Measurements from ENCODE around the gene CDT1. TPM values are rescaled to one million over a fixed set of nuclear protein-coding genes. Genes with fewer than 3 reads are reported as not detected.

CDT1 gene
- total RNA-seq: 1 to 10 TPM; 3.6 to 4.4 TPM
- polyA plus RNA-seq (ENCODE audit: insufficient read length in 2 of 2): 10 to 100 TPM; 11.3 to 13.9 TPM
- long read RNA-seq, donor 1: 0 reads
- long read RNA-seq, donor 2: 0 reads
- long read RNA-seq, donor 3: 0 reads
- long read RNA-seq, donor 4, partial matches to known transcripts: 0 of 4 reads
- long read RNA-seq, donor 4, other reads (novel, unspliced or antisense): 0 of 4 reads

DNA sequence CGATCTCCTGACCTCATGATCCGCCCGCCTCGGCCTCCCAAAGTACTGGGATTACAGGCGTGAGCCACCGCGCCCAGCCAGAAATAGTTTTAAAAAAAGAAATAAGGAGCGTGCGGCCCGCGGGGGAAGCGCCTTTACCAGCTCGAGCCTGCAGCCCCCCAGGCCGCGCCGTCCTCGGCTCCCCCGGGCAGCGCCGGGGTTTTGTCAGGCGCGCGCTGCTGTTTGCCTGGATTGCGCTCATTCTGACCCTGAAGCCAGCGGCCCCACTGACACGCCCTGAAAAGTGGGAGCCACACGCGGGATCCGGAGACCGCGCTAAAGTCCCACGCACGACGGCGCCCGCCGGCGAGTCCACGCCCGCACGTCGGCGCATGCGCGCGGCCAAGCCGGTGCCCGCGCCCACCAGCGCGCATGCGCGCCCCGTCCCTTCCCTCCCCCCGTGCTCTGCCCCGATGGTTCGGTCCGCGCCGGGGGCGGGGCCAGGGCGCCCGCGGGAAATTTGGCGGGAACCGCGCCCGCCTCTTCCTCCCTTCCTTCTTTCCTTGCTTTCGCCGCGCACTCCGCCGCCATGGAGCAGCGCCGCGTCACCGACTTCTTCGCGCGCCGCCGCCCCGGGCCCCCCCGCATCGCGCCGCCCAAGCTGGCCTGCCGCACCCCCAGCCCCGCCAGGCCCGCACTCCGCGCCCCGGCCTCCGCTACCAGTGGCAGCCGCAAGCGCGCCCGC is at the start of gene CDT1:
CDT1 (plus strand) TSS at position 526 of the 724 bp plus-strand sequence; CDS start at position 569, 43 bp downstream.
- H3K27ac ChIP-seq (ENCODE audit: low read depth, low read length): peak within 1 kb of the TSS; percentile 61
- 0% methylated on average over 90 of the region's 98 CpGs for WGBS (ENCODE audit: insufficient coverage)
- peaks cover 30% of the 10 kb centered on the region for H3K4me1 ChIP-seq (ENCODE audit: control insufficient read depth, insufficient read depth, low read length)
- peaks cover 49% of the 10 kb centered on the region for H3K36me3 ChIP-seq (ENCODE audit: control insufficient read depth, insufficient read depth, low read length)
- peak within 1 kb of the TSS; percentile 65 for H3K4me3 ChIP-seq (ENCODE audit: low read depth, low read length)
- no peaks in the 10 kb centered on the region for H3K9me3 ChIP-seq (ENCODE audit: control insufficient read depth, insufficient read depth, low read length)
- DNase-seq (ENCODE audit: low read depth in 4 of 6, low spot score in 6 of 6): peak; percentile 63 to 95 (median 74)
- H3K27me3 ChIP-seq (ENCODE audit: control insufficient read depth, insufficient read depth, low read length): no peaks in the 10 kb centered on the region

DNA sequence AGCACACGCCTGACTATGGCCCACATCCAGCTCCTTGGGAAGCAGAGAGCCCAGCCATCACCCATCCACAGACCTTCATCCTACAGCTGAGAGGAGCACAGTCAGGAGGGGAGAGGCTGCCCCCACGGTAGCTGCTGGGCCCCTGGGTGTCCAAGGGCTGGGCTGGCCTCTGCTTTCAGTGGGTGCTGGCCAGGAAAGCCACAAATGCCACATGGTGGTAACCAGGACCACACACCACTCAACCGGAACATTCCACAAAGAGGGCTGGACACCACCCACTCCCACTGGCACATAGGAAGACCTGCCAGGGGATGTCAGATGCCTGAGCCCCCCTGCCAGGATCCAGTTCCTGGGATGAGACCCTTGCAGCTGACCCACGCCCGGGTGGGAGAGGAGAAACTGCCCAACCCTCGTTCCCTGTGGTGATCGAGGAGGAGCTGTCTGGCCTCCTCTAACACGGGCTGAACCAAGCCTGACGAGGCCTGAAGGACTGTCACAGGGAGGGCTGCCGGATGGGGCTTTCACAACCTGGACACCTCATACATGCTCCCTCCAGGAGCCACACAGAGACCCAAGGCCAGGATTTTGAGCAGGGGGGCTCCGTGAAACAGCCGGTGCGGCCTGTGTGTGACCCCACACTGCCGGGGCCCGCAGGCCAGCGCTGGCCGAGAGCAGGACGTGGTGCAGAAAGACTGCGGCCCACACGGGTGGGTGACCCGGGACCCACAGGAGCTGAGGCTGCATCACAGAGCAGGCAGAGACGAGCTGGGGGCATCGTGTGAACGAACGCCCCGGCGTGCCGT is 49.3 kb upstream of the CDT1 start:
- Histone ChIP-seq H3K4me3 (ENCODE audit: low read depth, low read length) (no peak overlapping the region), H3K9me3 (ENCODE audit: control insufficient read depth, insufficient read depth, low read length) (peaks cover 3% of the 10 kb centered on the region), H3K4me1 (ENCODE audit: control insufficient read depth, insufficient read depth, low read length) (peaks cover 11% of the 10 kb centered on the region), H3K36me3 (ENCODE audit: control insufficient read depth, insufficient read depth, low read length) (peaks cover 8% of the 10 kb centered on the region), H3K27me3 (ENCODE audit: control insufficient read depth, insufficient read depth, low read length) (no peaks in the 10 kb centered on the region), H3K27ac (ENCODE audit: low read depth, low read length) (no peak overlapping the region)
- WGBS (ENCODE audit: insufficient coverage): 82% methylated on average over 28 of the region's 28 CpGs
- no peak for DNase-seq (ENCODE audit: low read depth in 4 of 6, low spot score in 6 of 6)

DNA sequence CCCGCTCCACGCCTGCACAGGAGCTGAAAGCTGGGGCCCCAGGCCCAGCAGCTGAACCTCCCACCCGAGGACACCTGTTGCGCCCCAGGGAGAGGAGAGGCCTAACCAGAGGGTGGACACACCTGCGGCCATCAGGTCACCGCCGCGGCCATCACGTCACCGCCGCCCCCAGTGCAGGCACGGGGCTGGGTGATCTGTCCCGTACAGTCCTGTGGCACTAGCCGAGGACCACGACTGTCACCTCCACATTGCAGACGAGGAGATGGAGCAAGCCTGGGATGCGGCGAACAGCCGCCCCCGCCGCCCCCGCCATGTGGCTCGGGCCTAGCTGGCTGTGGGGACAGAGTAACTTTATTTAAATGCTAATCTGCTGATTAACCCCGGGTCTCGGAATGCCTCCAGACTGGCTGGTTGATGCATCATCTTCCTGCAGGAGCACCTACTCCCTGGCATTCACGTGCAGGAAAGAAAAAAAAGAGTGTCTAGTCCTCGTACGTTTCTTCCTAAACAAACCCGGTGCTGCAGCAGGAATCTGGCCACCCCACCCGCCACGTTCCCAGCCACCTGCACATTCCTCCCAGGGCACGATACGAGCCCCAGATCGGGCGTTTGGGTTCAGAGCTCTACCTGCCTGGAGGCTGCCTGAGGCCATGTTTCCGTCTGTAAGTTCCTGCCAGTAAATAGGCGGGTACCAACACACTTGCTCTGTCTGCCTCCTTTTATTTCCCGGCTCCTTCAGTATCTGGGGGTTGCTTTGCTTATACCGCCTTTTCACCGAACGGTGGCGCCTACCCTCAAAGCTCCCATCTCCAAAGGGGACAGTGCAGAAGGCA is 48.5 kb upstream of the CDT1 start:
- 64% methylated on average over 37 of the region's 42 CpGs for WGBS (ENCODE audit: insufficient coverage)
- H3K27ac ChIP-seq (ENCODE audit: low read depth, low read length): no peak overlapping the region
- H3K4me3 ChIP-seq (ENCODE audit: low read depth, low read length): no peak overlapping the region
- peaks cover 8% of the 10 kb centered on the region for H3K36me3 ChIP-seq (ENCODE audit: control insufficient read depth, insufficient read depth, low read length)
- H3K9me3 ChIP-seq (ENCODE audit: control insufficient read depth, insufficient read depth, low read length): peaks cover 3% of the 10 kb centered on the region
- H3K27me3 ChIP-seq (ENCODE audit: control insufficient read depth, insufficient read depth, low read length): no peaks in the 10 kb centered on the region
- peak in 2 of 6 donors; percentile 22 to 35 for DNase-seq (ENCODE audit: low read depth in 4 of 6, low spot score in 6 of 6)
- H3K4me1 ChIP-seq (ENCODE audit: control insufficient read depth, insufficient read depth, low read length): peaks cover 19% of the 10 kb centered on the region

DNA sequence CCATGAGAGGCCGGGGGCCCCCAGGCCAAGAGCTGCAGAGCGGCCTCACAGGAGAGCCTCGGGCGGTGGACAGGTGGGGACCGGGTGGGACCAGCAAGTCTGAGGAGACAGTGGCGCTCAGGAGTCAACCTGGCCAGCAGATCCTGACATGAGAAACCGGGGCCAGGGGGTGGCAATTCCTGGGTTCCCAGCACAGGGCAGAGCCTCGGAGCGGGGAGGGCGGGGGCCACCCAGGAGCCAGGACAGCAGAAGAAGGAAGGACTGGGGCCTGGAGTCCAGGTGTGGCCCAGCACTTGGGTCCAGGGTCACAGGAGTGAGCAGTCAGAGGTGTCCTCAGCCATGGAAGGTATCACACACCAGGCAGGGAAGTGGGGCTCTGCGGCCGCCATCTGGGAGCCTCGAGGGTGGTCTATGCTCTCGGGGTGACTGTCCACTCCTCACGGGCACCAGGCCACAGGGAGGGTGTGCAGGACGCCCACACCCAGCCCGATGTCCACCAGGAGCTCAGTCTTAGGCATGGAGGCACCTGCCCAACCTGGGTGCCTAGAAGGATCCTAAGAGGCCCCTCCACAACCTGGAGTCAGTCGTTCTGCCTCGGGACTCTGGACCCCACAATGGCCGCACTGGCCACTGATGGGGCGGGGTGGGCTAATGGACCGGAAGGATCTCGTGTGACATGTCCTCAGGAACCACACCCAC is 47.7 kb upstream of the CDT1 start:
- H3K27ac ChIP-seq (ENCODE audit: low read depth, low read length): no peak overlapping the region
- peaks cover 26% of the 10 kb centered on the region for H3K4me1 ChIP-seq (ENCODE audit: control insufficient read depth, insufficient read depth, low read length)
- H3K4me3 ChIP-seq (ENCODE audit: low read depth, low read length): no peak overlapping the region
- H3K9me3 ChIP-seq (ENCODE audit: control insufficient read depth, insufficient read depth, low read length): peaks cover 3% of the 10 kb centered on the region
- DNase-seq (ENCODE audit: low read depth in 4 of 6, low spot score in 6 of 6): no peak
- peaks cover 10% of the 10 kb centered on the region for H3K36me3 ChIP-seq (ENCODE audit: control insufficient read depth, insufficient read depth, low read length)
- WGBS (ENCODE audit: insufficient coverage): 88% methylated on average over 23 of the region's 23 CpGs
- H3K27me3 ChIP-seq (ENCODE audit: control insufficient read depth, insufficient read depth, low read length): no peaks in the 10 kb centered on the region

DNA sequence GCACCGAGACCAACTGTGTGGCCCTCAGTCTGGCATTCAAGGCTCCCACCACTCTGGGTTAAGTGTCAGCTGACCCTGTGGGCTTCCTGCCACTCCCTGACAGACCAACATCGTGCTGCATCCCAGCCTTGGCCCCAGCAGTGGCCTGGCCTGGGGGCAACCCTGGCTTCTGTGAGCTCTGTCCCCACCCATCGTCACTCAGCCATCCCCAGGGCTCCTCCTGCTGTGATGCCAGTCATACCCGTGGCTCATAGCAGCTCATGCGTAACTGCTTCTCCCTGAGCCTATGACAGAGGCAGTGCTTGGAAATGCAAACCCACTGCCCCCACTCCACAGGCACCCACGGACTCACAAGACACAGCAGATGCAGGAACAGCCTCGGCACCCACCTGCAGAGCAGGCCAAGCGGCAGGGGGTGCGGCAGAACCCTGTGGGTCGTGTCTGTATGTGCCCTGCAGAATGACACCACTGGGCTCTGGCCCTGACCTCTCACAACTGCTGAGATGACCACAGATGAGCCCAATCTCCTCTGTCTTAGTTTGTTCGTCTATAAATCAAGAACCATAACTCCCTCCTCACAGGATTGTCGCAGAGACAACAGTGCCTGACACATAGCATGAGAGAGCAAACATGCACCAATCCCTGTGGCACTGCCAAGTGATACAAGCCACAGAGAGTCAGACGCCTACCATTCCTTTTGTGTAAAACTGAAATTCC is 45.2 kb upstream of the CDT1 start:
- Histone ChIP-seq H3K9me3 (ENCODE audit: control insufficient read depth, insufficient read depth, low read length) (peaks cover 3% of the 10 kb centered on the region), H3K4me3 (ENCODE audit: low read depth, low read length) (no peak overlapping the region), H3K27me3 (ENCODE audit: control insufficient read depth, insufficient read depth, low read length) (no peaks in the 10 kb centered on the region), H3K4me1 (ENCODE audit: control insufficient read depth, insufficient read depth, low read length) (peaks cover 31% of the 10 kb centered on the region), H3K27ac (ENCODE audit: low read depth, low read length) (no peak overlapping the region), H3K36me3 (ENCODE audit: control insufficient read depth, insufficient read depth, low read length) (peaks cover 8% of the 10 kb centered on the region)
- DNase-seq (ENCODE audit: low read depth in 4 of 6, low spot score in 6 of 6): no peak
- WGBS (ENCODE audit: insufficient coverage): 85% methylated on average over 12 of the region's 13 CpGs

DNA sequence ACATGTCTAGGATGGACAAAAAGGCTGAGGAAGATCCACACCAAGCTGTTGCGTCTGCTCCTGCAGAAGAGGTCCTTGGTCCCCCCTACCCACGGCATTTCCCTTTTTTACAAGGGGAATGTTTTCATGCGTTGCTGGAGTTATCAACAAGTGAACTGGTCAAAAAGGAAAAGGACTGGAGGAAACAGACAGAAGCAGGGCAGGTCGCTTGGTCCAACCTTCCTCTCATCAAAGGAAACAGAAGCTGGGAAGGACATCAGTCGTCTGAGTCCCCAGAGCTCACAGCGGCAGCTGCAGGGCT is 44.7 kb upstream of the CDT1 start:
- H3K9me3 ChIP-seq (ENCODE audit: control insufficient read depth, insufficient read depth, low read length): peaks cover 3% of the 10 kb centered on the region
- peaks cover 33% of the 10 kb centered on the region for H3K4me1 ChIP-seq (ENCODE audit: control insufficient read depth, insufficient read depth, low read length)
- WGBS (ENCODE audit: insufficient coverage): 73% methylated on average over 5 of the region's 6 CpGs
- peaks cover 8% of the 10 kb centered on the region for H3K36me3 ChIP-seq (ENCODE audit: control insufficient read depth, insufficient read depth, low read length)
- H3K4me3 ChIP-seq (ENCODE audit: low read depth, low read length): no peak overlapping the region
- H3K27ac ChIP-seq (ENCODE audit: low read depth, low read length): no peak overlapping the region
- DNase-seq (ENCODE audit: low read depth in 4 of 6, low spot score in 6 of 6): no peak
- no peaks in the 10 kb centered on the region for H3K27me3 ChIP-seq (ENCODE audit: control insufficient read depth, insufficient read depth, low read length)

DNA sequence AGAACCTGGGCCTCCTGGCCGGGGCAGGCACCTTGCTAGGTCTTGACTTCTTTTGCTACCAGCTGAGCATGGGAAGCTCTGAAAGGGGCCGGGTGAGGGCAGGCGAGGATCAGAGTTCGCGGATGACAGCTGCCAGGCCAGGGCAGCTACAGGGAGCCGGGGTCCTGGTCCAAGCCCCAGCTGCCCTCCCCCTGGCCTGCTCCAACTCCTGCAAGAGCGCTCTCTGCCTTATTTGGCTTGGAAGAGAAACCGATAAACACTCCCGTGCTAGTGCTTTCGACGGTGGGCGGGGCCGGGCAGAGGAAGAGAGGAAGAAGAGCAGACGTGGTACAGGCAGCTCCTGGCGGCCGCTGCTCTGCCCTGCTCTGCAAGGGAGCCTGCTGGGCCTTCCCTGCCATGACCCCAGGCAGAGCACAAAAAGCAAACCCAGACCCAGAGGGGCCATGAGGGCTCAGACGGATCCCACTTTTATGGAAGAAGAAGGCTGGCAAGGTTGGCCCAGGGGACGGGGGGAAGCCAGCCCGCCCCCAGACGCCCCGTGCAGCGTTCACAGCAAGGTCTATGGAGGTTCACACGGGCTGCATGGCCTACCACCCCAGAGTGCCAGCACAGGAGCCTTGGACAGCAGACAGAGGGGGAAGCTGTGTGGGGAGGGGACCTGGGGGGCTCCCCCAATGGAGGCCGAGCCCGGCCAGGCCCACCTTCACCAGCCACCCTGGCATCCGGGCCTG is 44.2 kb upstream of the CDT1 start:
- H3K4me1 ChIP-seq (ENCODE audit: control insufficient read depth, insufficient read depth, low read length): peaks cover 30% of the 10 kb centered on the region
- no peaks in the 10 kb centered on the region for H3K27me3 ChIP-seq (ENCODE audit: control insufficient read depth, insufficient read depth, low read length)
- H3K9me3 ChIP-seq (ENCODE audit: control insufficient read depth, insufficient read depth, low read length): peaks cover 3% of the 10 kb centered on the region
- DNase-seq (ENCODE audit: low read depth in 4 of 6, low spot score in 6 of 6): peak in 1 of 6 donors; percentile 49
- H3K36me3 ChIP-seq (ENCODE audit: control insufficient read depth, insufficient read depth, low read length): peaks cover 8% of the 10 kb centered on the region
- no peak overlapping the region for H3K27ac ChIP-seq (ENCODE audit: low read depth, low read length)
- 57% methylated on average over 23 of the region's 26 CpGs for WGBS (ENCODE audit: insufficient coverage)
- H3K4me3 ChIP-seq (ENCODE audit: low read depth, low read length): no peak overlapping the region

DNA sequence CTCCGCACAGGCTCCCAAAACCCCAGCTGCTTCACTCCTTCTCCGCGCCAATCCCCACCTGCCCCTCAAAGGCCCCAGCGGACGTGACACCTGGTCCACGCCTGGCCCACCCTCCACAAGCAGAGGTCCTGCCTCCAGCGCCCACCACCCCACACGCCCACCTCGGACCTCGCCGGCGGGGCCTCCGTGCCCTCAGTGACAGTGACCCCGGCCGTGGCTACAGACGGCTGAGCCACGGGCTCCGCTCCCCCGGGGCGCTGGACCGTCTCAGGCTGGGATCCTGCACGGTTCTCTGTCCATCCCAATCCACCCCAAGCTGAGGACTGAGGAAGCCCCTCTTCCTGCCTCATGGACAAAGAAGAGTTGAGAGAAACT is 43.6 kb upstream of the CDT1 start:
- Histone ChIP-seq H3K27me3 (ENCODE audit: control insufficient read depth, insufficient read depth, low read length) (no peaks in the 10 kb centered on the region), H3K9me3 (ENCODE audit: control insufficient read depth, insufficient read depth, low read length) (peaks cover 3% of the 10 kb centered on the region), H3K4me1 (ENCODE audit: control insufficient read depth, insufficient read depth, low read length) (peaks cover 29% of the 10 kb centered on the region), H3K27ac (ENCODE audit: low read depth, low read length) (no peak overlapping the region), H3K36me3 (ENCODE audit: control insufficient read depth, insufficient read depth, low read length) (peaks cover 5% of the 10 kb centered on the region), H3K4me3 (ENCODE audit: low read depth, low read length) (no peak overlapping the region)
- no peak for DNase-seq (ENCODE audit: low read depth in 4 of 6, low spot score in 6 of 6)
- WGBS (ENCODE audit: insufficient coverage): 94% methylated on average over 11 of the region's 22 CpGs

Measured in spinal cord (tissue), 10 donors.